Thyroid gland (tissue), 4 donors: ENCODE measurements around the gene IQGAP2.

ENCODE experiments used
- POLR2A ChIP-seq, 2 donors: fragments of 450-650 bp; IDR thresholded peaks; one replicate each; pipeline ENCODE4 v1.6.1; 2017; ENCODE audit warnings: antibody characterized with exemption in 2 of 2, mild to moderate bottlenecking in 2 of 2, moderate library complexity in 1 of 2
- TF ChIP-seq, protein P1 (sequence below), 6 experiments: fragments of 200-600 bp in 3 of 6; fragments of 450-650 bp in 3 of 6; sonication (generic) in 3 of 6; IDR thresholded peaks; one replicate each; pipeline ENCODE4 v1.5.1; 2016 to 2019; ENCODE audit warnings: antibody characterized with exemption in 6 of 6, mild to moderate bottlenecking in 2 of 6, inconsistent platforms in 1 of 6, moderate library complexity in 1 of 6

DNA sequence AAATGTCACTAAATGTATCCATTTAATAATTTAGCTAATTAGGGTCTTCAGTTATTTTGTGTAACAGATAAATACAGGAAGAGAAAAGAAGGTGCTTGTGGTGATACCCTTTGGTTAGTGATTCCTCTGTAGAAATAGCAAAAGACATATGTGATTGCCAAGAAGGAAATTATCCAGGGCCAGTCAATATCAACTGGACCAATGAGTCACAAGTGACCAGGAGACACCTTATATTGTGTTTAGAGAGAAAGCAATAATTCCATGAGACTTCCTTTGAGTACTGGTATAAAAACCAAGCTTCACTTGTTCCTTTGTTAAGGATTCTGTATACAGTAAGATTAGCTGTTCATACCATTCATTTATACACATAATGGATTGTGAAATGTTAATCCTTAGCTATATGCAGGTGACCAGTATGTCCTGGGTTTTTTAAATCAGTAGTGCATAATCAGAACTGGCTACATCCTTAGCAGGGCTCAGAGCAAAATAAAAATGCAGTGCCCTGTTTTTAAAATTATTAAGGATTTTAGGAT, 301.1 kb downstream of the IQGAP2 start:
- TF ChIP-seq POLR2A (IDR thresholded peaks at IDR 0.05): no peak
- TF ChIP-seq, protein P1, sequence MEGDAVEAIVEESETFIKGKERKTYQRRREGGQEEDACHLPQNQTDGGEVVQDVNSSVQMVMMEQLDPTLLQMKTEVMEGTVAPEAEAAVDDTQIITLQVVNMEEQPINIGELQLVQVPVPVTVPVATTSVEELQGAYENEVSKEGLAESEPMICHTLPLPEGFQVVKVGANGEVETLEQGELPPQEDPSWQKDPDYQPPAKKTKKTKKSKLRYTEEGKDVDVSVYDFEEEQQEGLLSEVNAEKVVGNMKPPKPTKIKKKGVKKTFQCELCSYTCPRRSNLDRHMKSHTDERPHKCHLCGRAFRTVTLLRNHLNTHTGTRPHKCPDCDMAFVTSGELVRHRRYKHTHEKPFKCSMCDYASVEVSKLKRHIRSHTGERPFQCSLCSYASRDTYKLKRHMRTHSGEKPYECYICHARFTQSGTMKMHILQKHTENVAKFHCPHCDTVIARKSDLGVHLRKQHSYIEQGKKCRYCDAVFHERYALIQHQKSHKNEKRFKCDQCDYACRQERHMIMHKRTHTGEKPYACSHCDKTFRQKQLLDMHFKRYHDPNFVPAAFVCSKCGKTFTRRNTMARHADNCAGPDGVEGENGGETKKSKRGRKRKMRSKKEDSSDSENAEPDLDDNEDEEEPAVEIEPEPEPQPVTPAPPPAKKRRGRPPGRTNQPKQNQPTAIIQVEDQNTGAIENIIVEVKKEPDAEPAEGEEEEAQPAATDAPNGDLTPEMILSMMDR (IDR thresholded peaks at IDR 0.05): no peak
